Superior temporal gyrus (tissue), 1 donor: ENCODE measurements around the gene IMMT.
"Not testable (repeated sequence)": the region's sequence is repeated elsewhere in the genome, so short reads cannot be mapped to it uniquely, and the experiment has no call there.

ENCODE experiments used
- DNase-seq: peaks from one replicate; pipeline ENCODE4 v3.0.0-alpha.2; 2016; ENCODE audit errors: extremely low spot score

IMMT gene

DNA sequence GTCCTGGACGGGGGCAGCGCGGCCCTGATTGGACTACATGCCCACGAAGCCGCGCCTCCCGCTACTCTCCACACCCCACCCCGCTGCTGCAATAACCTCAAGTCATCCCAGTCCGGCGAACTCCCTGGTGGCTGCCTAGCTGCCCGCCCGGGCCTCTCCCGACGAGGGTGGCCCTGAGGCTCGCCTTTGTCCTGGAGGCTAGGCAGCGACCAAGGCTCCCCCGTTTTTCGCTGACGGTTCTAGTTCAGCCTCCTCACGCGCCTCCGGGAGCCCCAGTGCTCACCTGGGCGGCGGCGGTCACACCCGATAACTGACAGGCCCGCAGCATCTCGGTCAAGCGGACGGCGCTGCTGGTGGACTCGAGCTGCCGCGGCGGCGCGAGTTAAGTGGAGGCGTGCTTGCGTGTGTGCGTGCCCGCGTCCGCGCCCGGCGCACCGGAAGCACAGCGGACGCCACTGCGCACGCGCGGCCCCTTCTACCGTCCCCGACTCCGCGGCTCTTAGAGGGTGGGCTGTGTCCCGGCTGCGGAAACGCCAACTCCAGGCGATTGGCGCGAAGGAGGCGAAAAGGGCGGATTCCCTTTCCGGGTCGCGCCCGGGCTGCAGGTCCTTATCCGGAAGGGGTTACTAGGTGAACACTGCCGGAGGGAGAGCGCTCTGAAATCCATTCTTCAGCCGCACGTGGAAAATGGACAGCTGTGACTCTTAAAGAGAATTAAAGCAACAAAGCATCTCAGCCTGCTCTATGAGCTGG, at the start of gene IMMT:
TSS of gene IMMT (minus strand) at position 408 of the 753 bp plus-strand sequence. CDS start at position 328, 80 bp downstream.
- DNase-seq: peak; percentile 97

DNA sequence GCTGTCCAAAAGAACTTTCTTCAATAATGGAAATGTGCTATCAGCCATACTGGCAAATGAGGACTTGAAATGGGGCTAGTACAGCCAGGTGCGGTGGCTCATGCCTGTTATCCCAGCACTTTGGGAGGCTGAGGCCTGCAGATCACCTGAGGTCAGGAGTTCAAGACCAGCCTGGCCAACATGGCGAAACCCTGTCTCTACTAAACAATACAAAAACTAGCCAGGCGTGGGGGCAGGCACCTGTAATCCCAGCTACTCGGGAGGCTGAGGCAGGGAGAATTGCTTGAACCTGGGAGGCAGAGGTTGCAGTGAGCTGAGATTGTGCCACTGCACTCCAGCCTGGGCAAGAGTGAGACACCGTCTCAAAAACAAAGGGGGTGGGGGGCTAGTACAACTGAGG, 49.5 kb upstream of the IMMT start:
- not testable (repeated sequence) for DNase-seq

DNA sequence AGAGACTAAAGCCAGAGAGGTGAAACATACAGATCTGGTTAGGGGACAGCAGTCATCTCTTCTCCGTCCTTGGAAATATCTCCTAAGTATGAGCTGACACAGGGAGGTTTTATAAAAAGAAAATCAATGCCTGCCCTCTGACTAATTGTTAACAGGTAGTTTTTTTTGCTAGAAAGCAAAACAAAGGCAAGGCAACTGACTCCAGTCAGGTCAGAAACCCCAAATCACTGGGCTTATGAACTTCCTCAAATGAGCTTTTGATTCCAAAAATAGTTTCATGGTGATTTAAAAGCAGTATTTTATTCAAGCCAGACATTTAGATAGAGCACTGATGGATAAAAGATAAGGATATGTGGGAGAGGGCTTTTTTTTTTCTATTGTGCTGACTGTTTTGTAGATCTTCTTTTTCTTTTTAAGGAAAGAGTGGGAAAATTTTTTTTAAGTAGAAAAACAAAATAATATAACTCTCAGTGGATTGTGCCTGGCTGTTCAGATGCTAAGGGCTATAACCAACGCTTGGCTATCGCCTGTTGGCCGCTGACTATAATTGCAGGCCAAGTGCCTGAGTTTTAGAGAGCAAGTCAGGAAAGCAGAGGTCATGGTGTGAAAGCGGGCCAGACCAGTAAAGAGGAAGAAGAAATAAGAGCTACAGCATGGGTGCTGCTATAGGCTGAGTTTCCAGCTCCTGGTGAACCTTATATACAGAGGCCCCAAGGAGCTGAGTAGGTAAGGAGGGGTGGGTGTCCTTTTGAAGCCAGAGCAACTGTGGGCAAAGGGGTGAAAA, 48.9 kb upstream of the IMMT start:
- no peak for DNase-seq

GRCh38 chr2:86243272-86243671, 48.0 kb upstream of the IMMT start:
- DNase-seq: no peak

- no peak for DNase-seq
These were observed 46.3 kb upstream of the IMMT start for GRCh38 chr2:86241611-86242010.

GRCh38 chr2:86240251-86240650, 45.0 kb upstream of the IMMT start:
- DNase-seq: no peak

- DNase-seq: no peak
These were observed 44.5 kb upstream of the IMMT start for GRCh38 chr2:86239745-86240144.

DNA sequence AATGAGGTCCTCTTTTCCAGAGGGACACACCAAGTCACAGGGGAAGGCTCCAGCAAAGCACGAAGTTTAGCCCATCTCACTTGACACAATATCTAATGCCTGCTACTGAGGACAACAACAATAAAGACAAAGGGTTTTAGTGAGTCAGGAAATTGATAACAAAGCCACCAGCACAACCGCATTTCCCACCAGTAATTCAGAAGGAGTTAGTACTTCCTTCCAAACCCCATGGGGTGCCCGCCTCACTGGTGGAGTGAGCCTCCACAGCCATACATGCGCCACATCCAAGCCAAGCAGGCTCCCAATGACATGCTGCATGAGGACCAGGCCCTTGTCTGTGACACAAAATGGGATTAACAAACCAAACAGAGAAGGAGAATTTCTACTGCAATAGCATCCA, 44.1 kb upstream of the IMMT start:
- no peak for DNase-seq

DNA sequence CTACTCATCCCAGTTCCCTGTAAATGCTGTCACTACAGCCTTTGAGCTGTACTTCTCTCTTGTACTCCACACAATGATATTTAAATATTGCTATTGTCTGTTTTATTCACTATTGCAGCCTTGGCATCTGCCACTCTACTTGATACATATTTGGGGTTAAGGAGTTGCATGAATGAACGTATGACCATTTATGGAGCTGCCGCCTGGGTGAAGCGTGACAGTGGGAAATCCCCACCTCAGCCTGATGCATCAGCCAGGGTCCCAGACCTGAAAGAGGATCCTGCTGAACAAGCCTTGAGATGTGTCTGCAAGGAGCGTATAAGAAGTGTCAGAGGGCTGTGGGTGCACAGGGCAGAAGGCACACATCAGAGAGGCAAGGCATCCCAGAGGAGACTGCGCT, 43.1 kb upstream of the IMMT start:
- no peak for DNase-seq

DNA sequence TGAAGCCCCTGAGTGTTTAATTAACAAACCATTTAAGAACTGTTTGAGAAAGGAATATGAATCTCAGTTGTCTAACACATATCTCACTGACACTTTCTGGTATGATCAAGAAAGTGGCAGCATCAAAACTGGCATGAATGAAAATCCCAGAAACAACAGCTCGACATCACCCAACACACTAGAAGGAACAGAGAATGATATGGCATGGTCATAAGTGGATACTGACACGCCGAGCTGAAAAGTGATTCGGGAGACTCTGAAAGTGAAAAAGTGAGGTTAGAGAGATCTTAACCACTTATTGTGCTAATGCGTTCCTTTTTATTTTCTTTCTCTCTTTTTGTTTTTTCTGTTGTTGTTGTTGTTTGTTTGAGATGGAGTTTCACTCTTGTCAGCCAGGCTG, 41.9 kb upstream of the IMMT start:
- DNase-seq: no peak

DNA sequence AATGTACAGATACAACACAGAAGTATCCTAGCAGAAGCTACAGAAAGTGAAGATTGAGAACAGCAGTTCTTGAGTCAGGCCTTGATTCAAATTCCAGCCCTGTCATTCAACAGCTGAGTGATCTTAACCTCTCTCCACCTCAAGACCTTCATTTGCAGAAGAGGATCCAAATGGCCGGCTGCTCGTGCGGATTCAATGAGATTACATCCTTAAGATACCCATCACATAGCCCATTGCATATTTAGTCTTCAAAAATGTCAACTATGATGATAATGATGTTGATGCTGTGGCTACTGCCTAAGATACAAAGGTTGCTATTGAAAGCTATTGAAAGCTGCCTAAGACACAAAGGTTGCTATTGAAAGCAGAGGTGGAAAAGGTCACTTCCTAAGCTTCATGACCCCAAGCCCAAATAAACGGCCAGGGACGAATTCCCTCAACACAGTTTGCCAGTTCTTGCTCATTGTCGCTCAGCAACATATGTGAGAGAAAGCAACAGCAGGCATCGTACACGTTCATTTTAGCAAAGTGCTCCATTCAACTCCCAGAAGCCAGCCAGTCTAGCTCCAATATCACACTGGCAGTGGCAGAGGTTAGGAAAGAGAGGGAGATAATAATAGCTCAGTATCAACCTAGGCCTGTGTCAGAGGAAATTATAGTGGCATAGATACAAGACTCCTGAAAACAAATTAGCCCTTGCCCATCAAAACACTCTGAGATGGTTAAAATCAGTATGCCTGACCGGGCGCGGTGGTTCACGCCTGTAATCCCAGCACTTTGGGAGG, 40.1 kb upstream of the IMMT start:
- no peak for DNase-seq

- DNase-seq: peak; percentile 35
These were observed 39.4 kb upstream of the IMMT start for GRCh38 chr2:86234563-86235131.

DNA sequence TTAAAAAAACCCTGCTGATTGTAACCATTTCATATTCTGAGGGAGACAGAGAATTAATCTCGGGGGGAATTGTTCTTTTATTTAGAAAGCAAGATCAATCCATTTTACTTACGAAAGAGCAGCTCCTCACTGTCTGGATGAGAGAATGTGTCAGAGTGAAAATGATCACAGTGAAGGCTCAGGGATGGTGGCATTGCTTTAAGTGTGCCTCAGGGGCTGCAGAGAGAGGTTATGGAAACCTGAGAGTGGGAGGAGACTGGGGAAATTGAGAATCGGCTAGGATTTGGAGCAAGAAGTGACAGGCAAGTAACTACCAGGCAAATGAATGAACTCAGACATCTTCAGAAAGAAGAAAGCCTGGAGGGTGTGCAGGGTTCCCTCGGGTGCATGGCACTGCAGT, 38.2 kb upstream of the IMMT start:
- no peak for DNase-seq

DNA sequence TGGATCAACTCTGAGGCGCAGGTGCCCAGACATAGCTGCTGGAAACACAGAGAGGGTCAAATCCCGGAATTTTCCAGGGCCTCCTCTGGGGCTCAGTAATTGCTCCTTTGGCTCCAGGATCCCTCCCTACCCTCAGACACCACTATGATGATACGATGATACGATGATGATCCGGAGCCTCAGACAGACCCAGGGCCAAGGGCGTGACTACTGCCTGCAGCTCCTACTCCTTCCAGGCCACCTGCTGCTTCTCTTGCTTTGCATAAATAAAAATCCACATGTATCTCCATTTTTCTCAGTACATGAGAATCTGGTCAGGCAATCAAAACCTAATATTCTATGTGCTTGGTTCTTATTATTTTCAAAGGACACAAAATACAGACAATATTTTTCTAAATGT, 37.6 kb upstream of the IMMT start:
- DNase-seq: no peak

DNA sequence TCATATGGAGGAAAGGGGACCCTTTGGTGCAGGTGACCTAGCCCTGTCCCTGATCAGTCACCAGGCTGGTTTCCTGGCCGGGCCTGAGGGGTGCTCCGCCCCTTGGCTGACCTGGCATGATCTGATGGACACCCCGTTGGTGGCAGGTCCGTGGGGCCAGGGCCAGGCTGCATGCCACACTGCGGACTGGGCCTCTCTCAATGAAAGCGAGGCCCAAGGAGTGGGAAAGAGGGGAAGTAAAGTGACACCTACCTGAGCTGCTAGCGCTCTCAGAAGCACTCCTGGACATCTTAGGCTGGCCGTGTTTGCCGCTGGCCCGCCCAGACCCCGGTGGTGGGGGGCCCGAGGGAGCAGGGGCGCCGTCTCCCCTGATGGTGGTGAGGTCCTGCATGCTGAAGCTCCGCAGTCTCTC, 37.1 kb upstream of the IMMT start:
- DNase-seq: no peak

DNA sequence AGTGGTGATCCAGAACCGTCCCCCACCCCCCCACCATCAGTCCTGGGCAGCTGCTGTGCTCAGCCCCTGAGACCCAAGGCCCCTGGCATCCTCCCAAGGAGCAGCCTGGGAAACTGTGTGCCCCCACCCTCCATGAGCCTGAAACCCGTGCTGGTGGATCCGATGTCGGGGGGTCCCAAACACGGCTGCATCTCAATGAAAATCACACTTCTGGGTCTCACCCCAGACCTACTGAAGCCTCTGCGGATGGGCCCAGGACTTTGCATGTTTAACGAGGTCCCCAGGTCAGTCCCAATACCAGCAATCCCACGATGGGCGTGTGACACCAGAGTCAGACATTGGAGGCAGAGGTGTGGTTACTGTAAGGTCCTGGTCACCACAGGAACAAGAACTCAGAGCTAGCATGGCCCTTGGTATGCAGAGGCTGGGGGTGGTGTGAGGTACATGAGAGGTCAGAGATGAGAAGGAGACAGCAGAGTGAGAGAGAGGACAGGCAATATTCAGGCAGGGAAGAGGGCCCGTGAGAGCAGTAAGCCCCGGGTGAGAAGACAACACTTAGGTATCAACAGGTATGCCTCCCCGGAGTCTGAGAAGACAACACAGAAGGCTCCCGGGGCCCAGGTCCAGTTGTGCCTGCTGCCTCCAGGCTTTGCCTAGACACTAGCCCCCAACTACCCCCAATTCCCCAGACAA, 36.6 kb upstream of the IMMT start:
- DNase-seq: no peak

DNA sequence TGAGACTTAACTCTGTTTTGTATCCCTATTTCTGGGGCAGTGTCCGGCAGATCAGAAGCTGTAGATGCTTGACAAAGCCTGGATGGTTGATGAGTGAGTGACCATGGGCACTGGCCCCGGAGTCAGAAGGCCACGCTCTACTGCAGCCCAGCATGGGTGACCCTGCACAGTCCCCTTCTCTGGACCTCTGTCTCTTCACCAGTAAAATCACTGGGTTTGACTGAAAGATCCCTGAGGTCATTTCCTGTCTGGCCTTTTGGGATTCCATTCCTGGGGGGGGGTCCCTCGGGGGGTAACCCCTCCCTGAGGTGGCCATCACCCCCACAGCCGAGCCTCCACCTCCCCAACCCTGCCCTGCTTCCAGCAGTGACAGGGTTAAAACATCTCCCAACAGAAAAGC, 35.7 kb upstream of the IMMT start:
- no peak for DNase-seq

DNA sequence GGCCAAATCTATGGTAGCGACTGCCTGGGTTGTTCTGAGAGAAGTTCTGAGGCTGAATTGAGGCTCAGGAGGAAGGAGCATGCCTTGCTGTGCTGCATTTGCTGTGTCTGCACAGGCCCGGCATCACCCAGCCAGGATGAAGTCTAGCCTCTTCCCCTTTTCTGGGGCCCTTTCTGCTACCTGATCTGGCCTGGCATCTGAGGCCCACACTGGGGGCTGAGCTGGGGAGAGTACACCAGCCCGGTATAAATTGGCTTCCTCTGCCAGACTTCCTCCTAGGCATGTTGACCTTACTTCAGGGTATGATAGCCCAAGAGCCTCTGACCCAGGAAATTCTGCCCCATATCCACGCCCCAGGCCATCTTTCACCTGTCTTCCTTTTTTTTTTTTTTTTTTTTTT, 34.0 kb upstream of the IMMT start:
- DNase-seq: no peak

GRCh38 chr2:86228574-86228973, 33.3 kb upstream of the IMMT start:
- DNase-seq: not testable (repeated sequence)

DNA sequence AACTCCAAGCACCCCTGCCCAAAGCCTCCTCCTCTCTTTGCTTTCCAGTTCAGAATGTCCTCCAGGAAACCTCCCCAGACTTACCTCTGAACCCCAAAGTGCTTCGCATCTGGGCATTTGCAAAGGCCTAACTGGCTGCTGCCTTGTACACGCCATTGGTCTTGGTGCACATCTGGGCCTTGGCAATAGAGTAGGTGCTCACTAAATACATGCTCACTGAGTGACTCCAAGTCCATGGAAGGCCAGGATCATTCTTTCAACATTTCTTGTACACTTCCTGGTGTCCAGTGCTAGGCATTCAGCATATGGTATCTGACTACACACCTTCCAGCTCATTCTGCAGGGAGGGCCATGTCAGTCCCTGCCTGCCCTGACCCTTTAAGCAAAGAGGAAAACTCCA, 32.4 kb upstream of the IMMT start:
- DNase-seq: no peak
